ENCODE results near the gene CA5A. TPM values are rescaled to one million over a fixed set of nuclear protein-coding genes. Genes with fewer than 3 reads are reported as not detected.
A peak's percentile ranks its signal among the peaks of the same experiment; 100 is the strongest.

Gene CA5A
- total RNA-seq, 2 donors from 2014 or later: not detected

DNA sequence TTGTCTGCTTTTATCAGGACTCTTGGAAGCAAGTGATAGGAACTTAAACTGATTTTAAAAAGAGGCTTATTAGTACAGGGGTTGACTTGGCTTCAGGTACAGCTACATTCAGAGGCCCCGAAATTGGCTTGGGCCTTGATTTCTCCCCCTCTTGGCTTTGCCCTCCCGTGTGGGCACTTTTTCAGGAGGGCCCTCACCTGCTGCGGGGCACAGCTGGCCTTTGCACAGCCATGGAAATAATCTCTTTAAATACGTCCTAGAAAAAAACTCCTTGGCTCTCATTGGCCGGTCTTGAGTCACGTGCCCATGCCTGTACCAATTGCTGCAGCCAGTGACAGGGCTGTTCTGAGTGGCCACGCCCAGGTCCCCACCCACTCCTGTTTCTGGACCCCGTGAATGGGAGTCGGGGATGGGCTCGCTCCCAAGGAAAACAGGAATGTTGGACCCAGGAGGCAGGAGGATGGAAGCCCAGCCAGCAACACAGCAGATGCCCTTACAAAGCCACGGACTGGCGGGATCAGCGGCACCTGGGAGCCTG is 15.0 kb downstream of the CA5A start:
- no peak overlapping the region for H3K27ac ChIP-seq
- H3K4me3 ChIP-seq: no peak overlapping the region
- no peaks in the 10 kb centered on the region for H3K27me3 ChIP-seq
- H3K9me3 ChIP-seq: no peaks in the 10 kb centered on the region
- H3K36me3 ChIP-seq: no peaks in the 10 kb centered on the region
- TF ChIP-seq, protein P1, sequence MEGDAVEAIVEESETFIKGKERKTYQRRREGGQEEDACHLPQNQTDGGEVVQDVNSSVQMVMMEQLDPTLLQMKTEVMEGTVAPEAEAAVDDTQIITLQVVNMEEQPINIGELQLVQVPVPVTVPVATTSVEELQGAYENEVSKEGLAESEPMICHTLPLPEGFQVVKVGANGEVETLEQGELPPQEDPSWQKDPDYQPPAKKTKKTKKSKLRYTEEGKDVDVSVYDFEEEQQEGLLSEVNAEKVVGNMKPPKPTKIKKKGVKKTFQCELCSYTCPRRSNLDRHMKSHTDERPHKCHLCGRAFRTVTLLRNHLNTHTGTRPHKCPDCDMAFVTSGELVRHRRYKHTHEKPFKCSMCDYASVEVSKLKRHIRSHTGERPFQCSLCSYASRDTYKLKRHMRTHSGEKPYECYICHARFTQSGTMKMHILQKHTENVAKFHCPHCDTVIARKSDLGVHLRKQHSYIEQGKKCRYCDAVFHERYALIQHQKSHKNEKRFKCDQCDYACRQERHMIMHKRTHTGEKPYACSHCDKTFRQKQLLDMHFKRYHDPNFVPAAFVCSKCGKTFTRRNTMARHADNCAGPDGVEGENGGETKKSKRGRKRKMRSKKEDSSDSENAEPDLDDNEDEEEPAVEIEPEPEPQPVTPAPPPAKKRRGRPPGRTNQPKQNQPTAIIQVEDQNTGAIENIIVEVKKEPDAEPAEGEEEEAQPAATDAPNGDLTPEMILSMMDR (IDR thresholded peaks at IDR 0.05): no peak
- no peaks in the 10 kb centered on the region for H3K4me1 ChIP-seq
- no peak overlapping the region for H3K9ac ChIP-seq (ENCODE audit: low read depth in 2 of 2, low read length in 2 of 2)
- DNase-seq: no peak
- intact Hi-C loops (cut with DNase I): no loop called here

DNA sequence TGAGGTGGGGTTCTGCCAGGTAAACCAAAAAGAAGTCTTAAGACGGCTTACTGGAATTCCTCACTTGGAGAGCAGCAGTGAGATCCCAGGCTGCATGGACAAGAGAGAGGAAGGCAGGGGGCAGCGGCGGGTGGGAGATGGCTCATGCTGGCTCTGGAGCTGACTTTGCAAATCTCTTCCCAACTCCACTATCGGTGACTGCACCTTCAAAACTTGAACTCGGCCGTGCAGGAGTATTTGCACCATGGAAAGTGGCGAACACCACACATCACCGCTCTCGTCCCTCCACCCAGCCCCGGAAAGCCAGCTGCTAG is 16.7 kb downstream of the CA5A start:
- no peaks in the 10 kb centered on the region for H3K36me3 ChIP-seq
- H3K4me1 ChIP-seq: no peaks in the 10 kb centered on the region
- H3K27me3 ChIP-seq: no peaks in the 10 kb centered on the region
- no peaks in the 10 kb centered on the region for H3K9me3 ChIP-seq
- no peak overlapping the region for H3K27ac ChIP-seq
- no peak for DNase-seq
- intact Hi-C loops (cut with DNase I): no loop called here
- TF ChIP-seq, protein P1 (IDR thresholded peaks at IDR 0.05): no peak
- no peak overlapping the region for H3K4me3 ChIP-seq
- no peak overlapping the region for H3K9ac ChIP-seq (ENCODE audit: low read depth in 2 of 2, low read length in 2 of 2)

DNA sequence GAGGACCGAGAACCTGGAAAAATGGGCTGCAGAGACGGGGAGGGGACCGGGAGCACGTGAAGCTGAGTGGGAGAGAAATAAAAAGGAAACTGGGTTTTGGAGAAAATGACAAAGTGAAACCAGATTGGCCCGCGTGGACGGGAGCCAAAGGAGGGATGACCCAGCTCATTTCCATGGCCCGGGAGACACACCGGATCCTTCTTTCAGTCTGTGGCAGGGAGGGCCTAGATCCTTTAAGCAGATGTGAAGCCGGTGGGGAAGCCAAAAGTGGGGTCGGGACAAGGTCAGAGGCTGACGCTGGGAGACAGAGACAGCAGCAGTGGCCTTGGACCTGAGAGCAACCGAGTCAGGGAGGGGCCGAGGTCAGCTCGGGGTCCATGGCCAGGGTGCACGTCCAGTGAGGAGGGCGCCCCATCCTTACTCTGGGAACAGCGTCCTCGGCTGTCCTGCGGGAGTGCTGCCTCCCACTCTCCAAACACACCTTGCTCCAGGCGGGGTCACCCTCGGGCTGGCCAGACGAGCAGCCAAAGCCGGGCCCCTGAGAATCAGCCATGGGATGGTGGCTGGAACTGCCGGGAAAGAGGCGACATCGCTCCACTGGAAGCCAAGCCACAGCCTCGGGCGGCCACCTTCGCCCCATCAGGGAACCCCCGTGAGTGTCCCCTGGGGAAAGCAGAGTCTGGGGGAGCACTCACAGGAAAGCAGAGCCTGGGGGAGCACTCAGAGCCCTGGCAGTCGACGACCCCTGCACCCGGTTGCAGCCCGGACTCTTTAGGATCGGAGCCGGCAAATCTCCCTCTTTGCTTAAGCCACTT is 17.3 kb downstream of the CA5A start:
- intact Hi-C loops (cut with DNase I): no loop called here
- TF ChIP-seq, protein P1 (IDR thresholded peaks at IDR 0.05): no peak
- H3K9me3 ChIP-seq: no peaks in the 10 kb centered on the region
- no peak for DNase-seq
- H3K4me1 ChIP-seq: no peaks in the 10 kb centered on the region
- no peaks in the 10 kb centered on the region for H3K36me3 ChIP-seq
- no peak overlapping the region for H3K27ac ChIP-seq
- H3K9ac ChIP-seq (ENCODE audit: low read depth in 2 of 2, low read length in 2 of 2): peak overlapping the region in 1 of 2 donors; percentile 16
- no peak overlapping the region for H3K4me3 ChIP-seq
- H3K27me3 ChIP-seq: no peaks in the 10 kb centered on the region

DNA sequence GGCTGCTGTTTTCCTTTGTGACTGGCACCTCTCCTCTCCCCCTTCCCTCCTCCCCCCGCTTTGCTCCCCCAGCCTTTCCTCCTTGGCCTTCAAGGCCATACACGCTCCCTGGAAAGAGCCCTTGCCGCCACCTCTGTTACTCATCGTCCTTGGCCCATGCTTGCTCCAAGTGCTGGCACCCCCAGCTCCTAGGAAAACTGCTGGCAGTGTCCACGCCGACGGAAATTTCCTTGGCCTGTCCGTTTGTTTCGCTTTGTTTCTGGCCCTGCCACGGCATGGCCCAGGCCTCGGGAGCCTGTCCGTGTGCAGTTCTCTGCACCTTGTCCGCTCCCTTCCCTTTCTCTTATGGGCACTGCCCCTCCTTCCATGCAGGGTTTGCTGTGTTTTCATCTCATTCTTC is 18.0 kb downstream of the CA5A start:
- no peaks in the 10 kb centered on the region for H3K9me3 ChIP-seq
- H3K36me3 ChIP-seq: no peaks in the 10 kb centered on the region
- H3K4me3 ChIP-seq: no peak overlapping the region
- DNase-seq: no peak
- H3K4me1 ChIP-seq: no peaks in the 10 kb centered on the region
- no peak overlapping the region for H3K9ac ChIP-seq (ENCODE audit: low read depth in 2 of 2, low read length in 2 of 2)
- no peak overlapping the region for H3K27ac ChIP-seq
- TF ChIP-seq, protein P1 (IDR thresholded peaks at IDR 0.05): no peak
- intact Hi-C loops (cut with DNase I): no loop called here
- no peaks in the 10 kb centered on the region for H3K27me3 ChIP-seq

DNA sequence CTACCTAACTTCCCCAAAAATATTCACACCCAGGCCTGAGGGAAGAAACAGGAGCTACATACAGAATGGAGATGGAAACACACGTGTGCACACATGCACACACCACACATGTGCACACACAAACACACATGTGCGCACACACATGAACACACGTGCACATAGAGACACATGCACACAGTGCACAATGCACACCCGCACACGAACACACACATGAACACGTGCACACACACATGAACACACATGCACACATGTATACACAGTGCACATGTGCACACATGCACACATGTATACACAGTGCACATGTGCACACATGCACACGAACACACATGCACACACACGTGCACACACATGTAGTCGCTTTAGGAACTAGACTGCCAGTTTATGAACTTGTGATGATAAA is 18.8 kb downstream of the CA5A start:
- H3K36me3 ChIP-seq: no peaks in the 10 kb centered on the region
- no peaks in the 10 kb centered on the region for H3K27me3 ChIP-seq
- intact Hi-C loops (cut with DNase I): no loop called here
- no peaks in the 10 kb centered on the region for H3K9me3 ChIP-seq
- H3K4me3 ChIP-seq: no peak overlapping the region
- TF ChIP-seq, protein P1 (IDR thresholded peaks at IDR 0.05): no peak
- H3K27ac ChIP-seq: no peak overlapping the region
- no peaks in the 10 kb centered on the region for H3K4me1 ChIP-seq
- no peak overlapping the region for H3K9ac ChIP-seq (ENCODE audit: low read depth in 2 of 2, low read length in 2 of 2)
- no peak for DNase-seq
